HT1080 (cell line): ENCODE data around the gene PBX3. TPM values are rescaled to one million over a fixed set of nuclear protein-coding genes. Genes with fewer than 3 reads are reported as not detected.

Experiments
- DNase-seq: peaks from one replicate; pipeline ENCODE4 v3.0.0-alpha.2; 2015; ENCODE audit warnings: low read depth
- total RNA-seq: library from RNA; depleted of rRNA; stranded (reverse); fragments of >200 nt; shearing (Covaris generic); gene quantifications from 2 replicates; pipeline ENCODE4 v1.2.3, GENCODE V29; 2014

Gene PBX3
- total RNA-seq, 1 experiment from 2014 or later, result 75.8 TPM

- no peak for DNase-seq
Observed at GRCh38 chr9:125971050-125971449, 223.9 kb downstream of the PBX3 start.

GRCh38 chr9:125972012-125972729 is 225.0 kb downstream of the PBX3 start:
- no peak for DNase-seq

GRCh38 chr9:125973547-125973946 is 226.4 kb downstream of the PBX3 start:
- DNase-seq, result no peak

GRCh38 chr9:125974705-125975104 is 227.5 kb downstream of the PBX3 start:
- no peak for DNase-seq

GRCh38 chr9:125977223-125977622 is 230.1 kb downstream of the PBX3 start:
- no peak for DNase-seq

GRCh38 chr9:125979383-125979782 is 232.2 kb downstream of the PBX3 start:
- no peak for DNase-seq

GRCh38 chr9:125982798-125983406 is 235.7 kb downstream of the PBX3 start:
- DNase-seq, result no peak

- no peak for DNase-seq
Observed at GRCh38 chr9:125983681-125984080, 236.5 kb downstream of the PBX3 start.

GRCh38 chr9:125984461-125984860 is 237.3 kb downstream of the PBX3 start:
- DNase-seq, result no peak

GRCh38 chr9:125985142-125985997 is 238.2 kb downstream of the PBX3 start:
- no peak for DNase-seq

- no peak for DNase-seq
Observed at GRCh38 chr9:125985998-125986655, 239.0 kb downstream of the PBX3 start.

- DNase-seq, result no peak
Observed at GRCh38 chr9:125986966-125987365, 239.8 kb downstream of the PBX3 start.

- no peak for DNase-seq
Observed at GRCh38 chr9:125987420-125987819, 240.2 kb downstream of the PBX3 start.

- no peak for DNase-seq
Observed at GRCh38 chr9:125988479-125989050, 241.4 kb downstream of the PBX3 start.

GRCh38 chr9:125989090-125989501 is 241.9 kb downstream of the PBX3 start:
- no peak for DNase-seq

- no peak for DNase-seq
Observed at GRCh38 chr9:125989524-125990180, 242.5 kb downstream of the PBX3 start.

GRCh38 chr9:125990186-125990792 is 243.1 kb downstream of the PBX3 start:
- DNase-seq, result no peak

GRCh38 chr9:125990793-125991220 is 243.6 kb downstream of the PBX3 start:
- no peak for DNase-seq

- DNase-seq, result no peak
Observed at GRCh38 chr9:125991886-125992529, 244.8 kb downstream of the PBX3 start.

- no peak for DNase-seq
Observed at GRCh38 chr9:125992557-125992956, 245.4 kb downstream of the PBX3 start.
